Measurements from ENCODE around the gene CADPS. TPM values are rescaled to one million over a fixed set of nuclear protein-coding genes. Genes with fewer than 3 reads are reported as not detected.

Gene CADPS
- total RNA-seq, 2 donors from 2014 or later, result 11.7 to 20.8 TPM

DNA sequence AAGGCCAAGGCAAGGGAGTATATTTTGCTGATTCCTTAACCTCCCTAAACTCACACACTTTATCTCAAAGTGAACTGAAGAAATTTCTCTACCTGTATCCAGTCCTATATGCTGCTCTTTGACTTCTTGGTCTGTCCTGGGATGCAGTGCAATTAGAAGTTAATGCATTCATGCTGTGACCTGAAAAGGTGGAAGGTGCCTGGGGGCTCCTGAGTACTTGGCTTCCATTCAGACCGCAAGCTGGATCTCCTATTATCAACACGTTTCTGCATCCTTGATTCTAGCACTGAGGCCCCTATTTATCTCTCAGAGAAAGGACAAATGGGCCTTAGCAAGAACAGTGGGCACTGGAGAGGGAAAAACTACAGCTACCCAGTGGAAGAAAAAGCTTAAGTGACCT lies 17.7 kb upstream of the CADPS start:
- Histone ChIP-seq H3K4me3 (ENCODE audit: low read length) (no peak overlapping the region), H3K4me1 (ENCODE audit: control insufficient read depth, insufficient read depth, low read length) (no peaks in the 10 kb centered on the region), H3K9me3 (ENCODE audit: control insufficient read depth, low read length) (peaks cover 22% of the 10 kb centered on the region), H3K27me3 (ENCODE audit: control insufficient read depth, insufficient read depth, low read length, poor library complexity, severe bottlenecking) (no peaks in the 10 kb centered on the region), H3K9ac (ENCODE audit: extremely low read depth, low read length, poor library complexity, severe bottlenecking) (no peak overlapping the region), H3K36me3 (ENCODE audit: control insufficient read depth, insufficient read depth, low read length) (no peaks in the 10 kb centered on the region), H3K27ac (ENCODE audit: low read depth, low read length) (no peak overlapping the region)
- Mint-ChIP-seq H3K27me3 (ENCODE audit: insufficient read depth) (no peaks in the 10 kb centered on the region), H3K4me1 (peaks cover 12% of the 10 kb centered on the region), H3K4me3 (no peak overlapping the region), H3K27ac (no peak overlapping the region), H3K9me3 (peaks cover 16% of the 10 kb centered on the region), H3K36me3 (ENCODE audit: low read depth) (peaks cover 2% of the 10 kb centered on the region)
- TF ChIP-seq CTCF (conservative IDR thresholded peaks at IDR 0.05), result no peak
- 71 to 86% methylated on average over 2 of the region's 2 CpGs for WGBS, 2 experiments (ENCODE audit: insufficient coverage in 1 of 2, insufficient read length in 1 of 2)
- DNase-seq, result no peak

DNA sequence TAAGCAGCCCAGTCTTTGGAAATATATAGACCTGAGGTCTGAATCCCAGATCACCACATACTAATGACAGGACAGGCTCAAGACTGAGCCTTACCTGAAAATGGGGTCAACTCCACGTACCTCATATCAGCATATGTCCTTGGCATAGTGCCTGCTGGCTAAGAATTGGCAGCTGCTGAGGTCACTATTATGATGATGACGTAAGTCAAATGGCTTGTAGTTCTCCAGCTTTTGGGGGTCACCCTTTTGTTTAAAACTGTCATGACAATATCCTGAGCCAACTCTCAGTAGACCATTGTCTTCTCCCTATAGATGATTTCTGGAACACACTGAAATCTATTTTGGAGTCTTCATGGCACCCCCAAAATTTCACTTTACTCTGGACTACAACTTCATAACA lies 16.8 kb upstream of the CADPS start:
- peaks cover 22% of the 10 kb centered on the region for H3K9me3 ChIP-seq (ENCODE audit: control insufficient read depth, low read length)
- Mint-ChIP-seq H3K4me1 (peaks cover 12% of the 10 kb centered on the region), H3K27me3 (ENCODE audit: insufficient read depth) (no peaks in the 10 kb centered on the region), H3K27ac (no peak overlapping the region), H3K36me3 (ENCODE audit: low read depth) (peaks cover 2% of the 10 kb centered on the region), H3K9me3 (peaks cover 16% of the 10 kb centered on the region), H3K4me3 (no peak overlapping the region)
- H3K27me3 ChIP-seq (ENCODE audit: control insufficient read depth, insufficient read depth, low read length, poor library complexity, severe bottlenecking), result no peaks in the 10 kb centered on the region
- H3K4me3 ChIP-seq (ENCODE audit: low read length), result no peak overlapping the region
- no peaks in the 10 kb centered on the region for H3K4me1 ChIP-seq (ENCODE audit: control insufficient read depth, insufficient read depth, low read length)
- H3K9ac ChIP-seq (ENCODE audit: extremely low read depth, low read length, poor library complexity, severe bottlenecking), result no peak overlapping the region
- H3K27ac ChIP-seq (ENCODE audit: low read depth, low read length), result no peak overlapping the region
- no peaks in the 10 kb centered on the region for H3K36me3 ChIP-seq (ENCODE audit: control insufficient read depth, insufficient read depth, low read length)
- no peak for DNase-seq
- TF ChIP-seq CTCF (conservative IDR thresholded peaks at IDR 0.05), result no peak
- WGBS, 2 experiments (ENCODE audit: insufficient coverage in 1 of 2, insufficient read length in 1 of 2), result 92 to 93% methylated on average over 2 of the region's 2 CpGs

DNA sequence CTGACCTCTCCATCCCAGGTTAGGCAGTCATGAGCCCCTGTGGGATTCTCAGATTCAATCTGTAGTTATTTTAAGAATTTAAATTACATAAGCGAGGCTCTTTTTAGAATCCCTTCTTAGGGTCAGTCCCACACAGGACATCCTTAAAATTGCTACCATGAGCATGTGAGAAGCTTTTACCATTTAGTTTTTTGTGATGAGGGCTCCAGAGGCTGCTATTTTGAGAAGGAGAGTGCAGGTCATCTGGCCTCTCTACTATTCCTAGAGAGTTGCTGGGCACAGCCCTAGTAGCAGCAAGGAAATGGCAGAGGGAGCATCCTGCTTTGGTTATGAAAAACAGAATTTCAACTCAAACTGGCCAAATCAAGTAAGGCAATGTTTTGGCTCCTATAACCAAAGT lies 13.6 kb upstream of the CADPS start:
- Histone ChIP-seq H3K4me1 (ENCODE audit: control insufficient read depth, insufficient read depth, low read length) (peaks cover 5% of the 10 kb centered on the region), H3K36me3 (ENCODE audit: control insufficient read depth, insufficient read depth, low read length) (no peaks in the 10 kb centered on the region), H3K9me3 (ENCODE audit: control insufficient read depth, low read length) (no peaks in the 10 kb centered on the region), H3K4me3 (ENCODE audit: low read length) (no peak overlapping the region), H3K27ac (ENCODE audit: low read depth, low read length) (no peak overlapping the region), H3K27me3 (ENCODE audit: control insufficient read depth, insufficient read depth, low read length, poor library complexity, severe bottlenecking) (no peaks in the 10 kb centered on the region), H3K9ac (ENCODE audit: extremely low read depth, low read length, poor library complexity, severe bottlenecking) (no peak overlapping the region)
- DNase-seq, result no peak
- Mint-ChIP-seq H3K9me3 (no peaks in the 10 kb centered on the region), H3K36me3 (ENCODE audit: low read depth) (no peaks in the 10 kb centered on the region), H3K27ac (no peak overlapping the region), H3K4me1 (peaks cover 29% of the 10 kb centered on the region), H3K27me3 (ENCODE audit: insufficient read depth) (no peaks in the 10 kb centered on the region), H3K4me3 (no peak overlapping the region)
- TF ChIP-seq CTCF (conservative IDR thresholded peaks at IDR 0.05), result no peak
- WGBS, 2 experiments (ENCODE audit: insufficient coverage in 1 of 2, insufficient read length in 1 of 2), result 100% methylated on average over 1 of the region's 1 CpG; no CpG with 5 or more reads in 1 of the 2 experiments

All from endodermal cell (in vitro differentiated cells).